GM21515 (cell line): ENCODE measurements around the gene CNTNAP2.
"Not testable (repeated sequence)": the region's sequence is repeated elsewhere in the genome, so short reads cannot be mapped to it uniquely, and the experiment has no call there.

Experiments
- ATAC-seq: cut with Tn5 transposase; IDR thresholded peaks from one replicate; pipeline ENCODE4 v1.9.1; 2021; ENCODE audit not compliant: unreplicated experiment

Gene CNTNAP2

DNA sequence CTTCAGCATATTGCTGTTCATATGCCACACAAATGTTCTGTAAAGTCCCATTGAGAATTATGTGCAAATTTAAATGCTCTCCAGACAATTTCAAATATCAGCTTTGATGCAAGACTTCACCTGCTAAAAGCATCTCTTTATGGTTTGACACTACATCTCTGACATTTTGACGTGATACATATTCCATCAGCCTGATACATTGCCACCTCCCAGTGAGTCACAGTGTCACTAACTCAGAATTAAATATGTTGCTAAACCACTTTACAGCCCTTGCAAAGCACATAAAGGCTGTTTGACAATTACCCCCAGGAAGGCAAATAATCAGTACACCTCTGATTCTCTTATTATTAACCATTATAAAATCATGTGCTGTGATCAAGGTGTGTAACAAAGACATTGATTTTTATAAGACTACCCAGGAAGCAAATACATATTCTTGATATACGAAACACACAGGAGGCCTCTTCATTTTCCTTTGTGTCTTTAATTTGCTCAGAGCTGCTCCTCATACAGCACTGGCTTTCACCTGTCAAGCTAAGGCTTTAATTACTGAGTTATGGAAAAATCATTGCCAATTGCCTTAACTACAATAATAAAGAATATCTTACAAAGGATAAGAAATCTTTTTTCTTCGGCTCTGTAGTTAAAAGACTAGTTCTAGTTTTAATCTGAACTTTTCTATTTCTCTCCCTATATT, 1926.5 kb downstream of the CNTNAP2 start:
- ATAC-seq: no peak

DNA sequence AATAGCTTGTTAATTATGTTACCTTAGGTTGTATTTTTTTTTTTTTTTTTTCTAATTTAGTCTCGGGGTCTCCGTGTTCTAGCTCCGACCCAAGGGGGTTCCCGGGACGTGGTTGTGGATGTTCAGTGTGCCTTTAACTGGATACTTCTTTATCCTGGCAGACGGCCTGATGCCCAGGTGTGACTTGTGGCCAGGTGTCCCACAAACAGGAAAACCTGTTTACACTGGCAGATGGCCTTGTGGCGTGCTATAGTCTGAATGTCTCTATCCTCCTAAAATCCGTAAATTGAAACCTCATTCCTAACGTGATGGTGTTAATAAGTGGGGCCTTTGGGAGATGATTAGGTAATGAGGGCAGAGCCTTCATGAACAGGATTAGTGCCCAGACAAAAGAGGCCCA, 1927.6 kb downstream of the CNTNAP2 start:
- ATAC-seq: no peak

- ATAC-seq: no peak
Observed at GRCh38 chr7:148045521-148045920, 1928.9 kb downstream of the CNTNAP2 start.

GRCh38 chr7:148049068-148049467, 1932.5 kb downstream of the CNTNAP2 start:
- no peak for ATAC-seq

DNA sequence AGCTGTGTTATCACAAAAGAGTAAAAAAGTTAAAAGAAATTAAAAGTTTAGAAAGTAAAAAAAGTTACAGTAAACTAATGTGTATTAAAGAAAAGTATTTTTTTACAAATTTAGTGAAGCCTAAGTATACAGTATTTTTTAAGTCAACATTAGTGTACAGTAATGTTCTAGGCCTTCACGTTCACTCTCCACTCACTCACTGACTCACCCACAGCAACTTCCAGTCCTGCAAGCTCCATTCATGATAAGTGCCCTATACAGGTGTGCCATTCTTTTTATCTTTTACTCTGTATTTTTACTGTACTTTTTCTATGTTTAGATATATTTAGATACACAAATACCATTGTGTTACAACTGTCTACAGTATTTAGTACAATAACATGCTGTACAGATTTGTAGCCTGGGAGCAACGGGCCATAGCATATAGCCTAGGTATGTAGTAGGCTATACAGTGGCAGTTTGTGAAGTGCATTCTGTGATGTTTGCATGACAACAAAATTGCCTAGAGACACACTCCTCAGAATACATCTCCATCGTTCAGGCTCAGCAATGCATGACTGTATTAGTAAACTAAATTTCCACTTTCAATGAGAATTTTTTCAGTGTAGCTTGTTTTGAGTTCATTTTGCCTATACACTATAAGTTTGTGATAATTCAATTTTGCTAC, 1934.0 kb downstream of the CNTNAP2 start:
- ATAC-seq: no peak

DNA sequence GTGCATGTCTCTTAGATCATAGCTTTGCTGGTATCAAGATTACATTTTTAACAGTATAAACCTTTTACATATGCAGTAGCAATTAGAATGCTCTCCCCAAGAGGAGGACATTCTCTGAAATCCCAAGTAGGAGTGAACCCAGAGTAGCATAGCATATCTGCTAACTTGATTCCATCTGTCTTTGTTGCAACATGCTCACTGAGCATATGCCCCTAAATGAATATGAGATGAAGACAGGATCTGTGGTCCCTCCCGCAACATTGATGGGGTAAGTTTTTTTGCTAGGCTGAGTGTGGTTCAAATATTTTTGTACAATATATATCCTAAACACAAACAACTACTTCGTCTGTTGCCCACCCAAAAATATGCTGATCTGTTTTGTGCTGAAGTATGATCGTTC, 1939.8 kb downstream of the CNTNAP2 start:
- ATAC-seq: no peak

DNA sequence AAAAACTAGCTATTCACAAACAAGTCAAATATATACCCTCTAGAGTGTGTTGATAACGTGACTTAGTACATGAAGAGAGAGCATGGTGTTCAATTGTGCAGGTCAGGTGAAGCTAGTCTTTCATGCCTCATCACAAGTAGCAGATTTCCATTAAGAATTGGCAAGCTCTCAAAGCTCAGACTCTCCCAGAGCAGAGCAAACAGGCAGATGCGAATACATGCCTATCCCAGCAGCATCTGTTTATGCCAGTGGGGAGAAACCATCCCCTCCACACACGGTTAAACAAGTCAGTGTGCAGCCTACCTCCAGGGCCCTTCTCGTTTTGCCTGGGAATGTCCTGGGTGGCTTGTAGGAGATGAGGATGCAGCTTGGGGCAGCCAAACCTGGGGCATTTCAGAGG, 1941.5 kb downstream of the CNTNAP2 start:
- no peak for ATAC-seq

GRCh38 chr7:148058753-148059152, 1942.2 kb downstream of the CNTNAP2 start:
- ATAC-seq: no peak

DNA sequence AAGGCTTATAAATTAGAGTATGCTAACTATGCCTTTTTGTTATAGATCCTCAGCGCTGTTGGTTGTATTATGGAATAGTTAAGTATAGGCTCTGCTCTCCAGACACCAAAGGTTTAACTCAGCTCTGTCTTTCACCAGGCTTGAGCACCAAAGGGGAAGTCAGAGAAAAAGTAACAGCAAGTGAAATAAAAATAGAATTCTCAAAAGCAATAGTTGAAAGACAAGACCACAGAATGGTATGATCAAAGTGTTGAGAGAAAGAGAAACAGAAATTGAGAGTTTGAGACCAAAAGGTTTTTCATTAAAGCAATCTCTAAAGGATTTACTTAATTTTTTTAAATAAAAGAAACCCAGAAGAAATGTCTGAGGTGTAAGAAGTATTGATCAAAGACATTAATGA, 1944.1 kb downstream of the CNTNAP2 start:
- ATAC-seq: peak; percentile 98

GRCh38 chr7:148078111-148078510, 1961.5 kb downstream of the CNTNAP2 start:
- not testable (repeated sequence) for ATAC-seq

- no peak for ATAC-seq
Observed at GRCh38 chr7:148079206-148080080, 1962.8 kb downstream of the CNTNAP2 start.

- no peak for ATAC-seq
Observed at GRCh38 chr7:148083448-148083847, 1966.8 kb downstream of the CNTNAP2 start.

DNA sequence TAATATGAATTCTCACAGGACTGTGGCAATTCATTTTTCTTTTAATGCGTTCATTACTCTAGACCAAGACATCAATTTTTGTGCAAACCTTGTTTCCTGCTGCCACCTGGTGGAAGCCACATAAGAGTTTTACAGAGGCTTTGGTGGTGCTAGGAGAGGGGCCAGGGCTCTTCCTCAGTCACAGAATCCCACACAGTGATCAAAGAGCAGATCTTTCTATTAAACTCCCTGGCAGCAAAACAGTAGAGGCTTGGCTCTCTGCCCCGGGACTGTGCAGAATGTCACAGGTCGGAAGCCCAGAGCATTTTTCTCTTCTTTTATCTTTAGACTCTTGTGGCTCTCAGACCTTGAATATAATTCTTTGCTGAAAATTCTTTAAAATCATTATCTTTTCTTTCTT, 1967.5 kb downstream of the CNTNAP2 start:
- ATAC-seq: peak; percentile 80

- no peak for ATAC-seq
Observed at GRCh38 chr7:148091882-148092281, 1975.3 kb downstream of the CNTNAP2 start.

- ATAC-seq: no peak
Observed at GRCh38 chr7:148093375-148094166, 1977.0 kb downstream of the CNTNAP2 start.

DNA sequence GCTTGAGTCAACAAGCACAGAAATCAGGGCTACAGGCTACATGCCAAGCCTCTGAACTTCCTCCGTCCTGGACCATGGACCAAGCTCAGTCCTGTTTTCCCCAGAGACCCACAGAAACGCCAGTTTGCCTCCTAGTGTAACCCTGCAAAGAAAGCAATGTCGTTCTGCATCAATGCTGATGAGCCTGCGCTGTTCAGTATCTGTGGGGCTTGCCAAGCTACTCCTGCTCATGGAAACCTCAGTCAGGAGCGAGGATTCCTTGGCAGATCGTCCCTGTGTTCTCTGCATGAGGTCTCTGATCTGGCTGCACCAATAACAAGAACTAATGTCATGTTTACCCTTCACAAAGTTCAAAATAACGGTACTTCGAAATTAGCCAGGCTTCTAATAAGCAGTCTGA, 1978.5 kb downstream of the CNTNAP2 start:
- no peak for ATAC-seq

- ATAC-seq: no peak
Observed at GRCh38 chr7:148104136-148104716, 1987.6 kb downstream of the CNTNAP2 start.

DNA sequence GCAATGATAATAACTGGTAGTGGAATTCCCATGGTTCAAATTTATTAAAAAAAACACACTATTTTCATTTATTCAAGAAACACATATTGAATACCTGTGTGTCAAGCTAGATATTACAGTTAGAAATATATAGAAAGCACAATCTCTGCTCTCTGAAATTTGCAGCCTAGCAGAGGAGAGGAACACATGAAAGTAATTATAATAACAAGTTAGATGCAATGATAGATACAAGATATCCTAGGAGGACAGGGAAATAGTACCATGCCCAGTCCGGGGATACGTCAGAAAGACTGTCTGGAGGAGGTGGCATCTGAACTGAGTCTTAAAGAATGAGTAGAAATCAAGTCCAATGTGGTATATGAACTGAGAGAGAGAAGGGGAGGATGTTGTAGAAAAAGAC, 1988.3 kb downstream of the CNTNAP2 start:
- no peak for ATAC-seq

DNA sequence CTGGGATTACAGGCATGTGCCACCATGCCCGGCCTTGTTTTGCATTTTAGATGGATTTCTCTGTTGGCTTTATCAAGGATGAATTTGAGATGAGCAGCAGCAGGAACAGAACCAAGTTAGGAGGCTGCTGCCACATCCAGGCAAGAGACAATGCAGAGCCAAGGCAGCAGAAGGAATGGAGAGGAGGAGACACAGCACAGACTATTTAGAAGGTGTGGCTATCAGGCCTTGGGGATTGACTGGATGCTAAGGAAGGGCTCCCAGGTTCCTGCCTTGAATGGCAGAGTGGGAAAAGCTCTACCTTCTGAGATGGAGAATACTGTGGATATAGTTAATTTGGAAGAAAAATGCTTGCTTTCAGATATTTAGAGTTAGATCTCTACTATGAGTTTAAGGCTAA, 1989.3 kb downstream of the CNTNAP2 start:
- no peak for ATAC-seq

GRCh38 chr7:148107443-148108127, 1991.0 kb downstream of the CNTNAP2 start:
- ATAC-seq: no peak
